Measurements from ENCODE around the gene PIP5K1B.

- TF ChIP-seq CTCF (IDR thresholded peaks at IDR 0.05) (no peak), POLR2A (IDR thresholded peaks at IDR 0.05) (no peak)
Measured at GRCh38 chr9:69023650-69024049, 318.6 kb downstream of the PIP5K1B start.

Measured in uterus (tissue), 2 donors.